GM21737 (cell line): Measurements from ENCODE around the gene MIPEP.
"Not testable (repeated sequence)": the region's sequence is repeated elsewhere in the genome, so short reads cannot be mapped to it uniquely, and the experiment has no call there.

Source experiments
- ATAC-seq: cut with Tn5 transposase; IDR thresholded peaks from one replicate; pipeline ENCODE4 v1.9.1; 2021; ENCODE audit warnings: mild to moderate bottlenecking, moderate library complexity; ENCODE audit not compliant: unreplicated experiment

Gene MIPEP

GRCh38 chr13:23751195-23751594, 138.0 kb downstream of the MIPEP start:
- ATAC-seq: no peak

GRCh38 chr13:23750383-23751121, 138.6 kb downstream of the MIPEP start:
- ATAC-seq: no peak

GRCh38 chr13:23749288-23749873, 139.8 kb downstream of the MIPEP start:
- no peak for ATAC-seq

GRCh38 chr13:23748109-23748990, 140.8 kb downstream of the MIPEP start:
- ATAC-seq: no peak

- not testable (repeated sequence) for ATAC-seq
Observed at GRCh38 chr13:23746141-23746540, 143.1 kb downstream of the MIPEP start.

GRCh38 chr13:23744315-23744714, 144.9 kb downstream of the MIPEP start:
- ATAC-seq: no peak

GRCh38 chr13:23743278-23744076, 145.7 kb downstream of the MIPEP start:
- no peak for ATAC-seq

- ATAC-seq: no peak
Observed at GRCh38 chr13:23741879-23742510, 147.2 kb downstream of the MIPEP start.

- ATAC-seq: no peak
Observed at GRCh38 chr13:23740002-23740401, 149.2 kb downstream of the MIPEP start.

- ATAC-seq: no peak
Observed at GRCh38 chr13:23739596-23739995, 149.6 kb downstream of the MIPEP start.

GRCh38 chr13:23736541-23736940, 152.7 kb downstream of the MIPEP start:
- ATAC-seq: no peak

GRCh38 chr13:23735329-23735728, 153.9 kb downstream of the MIPEP start:
- ATAC-seq: no peak

GRCh38 chr13:23731709-23732108, 157.5 kb downstream of the MIPEP start:
- no peak for ATAC-seq

GRCh38 chr13:23730251-23730650, 158.9 kb downstream of the MIPEP start:
- ATAC-seq: no peak

GRCh38 chr13:23729531-23729930, 159.7 kb downstream of the MIPEP start:
- ATAC-seq: no peak

- ATAC-seq: no peak
Observed at GRCh38 chr13:23728807-23729206, 160.4 kb downstream of the MIPEP start.

- ATAC-seq: no peak
Observed at GRCh38 chr13:23725922-23726321, 163.3 kb downstream of the MIPEP start.

- no peak for ATAC-seq
Observed at GRCh38 chr13:23724196-23724970, 164.8 kb downstream of the MIPEP start.

- no peak for ATAC-seq
Observed at GRCh38 chr13:23723471-23723870, 165.7 kb downstream of the MIPEP start.
